GM12878 (cell line): ENCODE data around the gene N4BP2L2. TPM values are rescaled to one million over a fixed set of nuclear protein-coding genes. Genes with fewer than 3 reads are reported as not detected.

Experiments
- ATAC-seq: fragments of 200-7000 bp; cut with Tn5 transposase; 3 replicates; pipeline ENCODE4 v1.9.1; 2020; ENCODE audit warnings: mild to moderate bottlenecking, moderate library complexity
- BruUV-seq: library from RNA; stranded (reverse); fragments of 400-500 nt; replicated peaks from 2 replicates; lab custom pipeline; 2021; lab: Mats Ljungman, UMichigan
- CTCF ChIA-PET: fragments of 300-600 bp; sonication (Branson Sonifier 250); formaldehyde crosslinking; extraction: SDS; loops from one replicate; lab custom pipeline; 2021; ENCODE audit warnings: inconsistent platforms; lab: Yijun Ruan, JAX
- POLR2A ChIA-PET: fragments of 350-600 bp; formaldehyde crosslinking; extraction: SDS; loops from one replicate; lab custom pipeline; 2021; ENCODE audit warnings: inconsistent platforms; lab: Charles Lee
- RAD21 ChIA-PET: fragments of 300-600 bp; sonication (Branson Sonifier 250); formaldehyde crosslinking; loops from one replicate; lab custom pipeline; 2023; ENCODE audit warnings: antibody characterized with exemption; ENCODE audit not compliant: unreplicated experiment; lab: Charles Lee
- SMC1A ChIA-PET: fragments of 300-600 bp; sonication (Branson Sonifier 250); formaldehyde crosslinking; loops from one replicate; lab custom pipeline; 2023; ENCODE audit not compliant: unreplicated experiment, uncharacterized antibody; lab: Charles Lee
- DNase-seq: peaks from one replicate; pipeline ENCODE4 v3.0.0-alpha.2; 2011; ENCODE audit warnings: low read depth, low spot score
- FAIRE-seq: peaks from 3 replicates; lab custom pipeline; 2011; peaks lifted over from hg19 to GRCh38; lab: Jason Lieb, UNC
- H2AFZ ChIP-seq: 2 replicates; pipeline ENCODE4 v1.6.0; 2011; ENCODE audit warnings: low read depth, low read length, control low read depth; ENCODE audit not compliant: control insufficient read depth
- H3K27ac ChIP-seq: 2 replicates; pipeline ENCODE4 v1.5.1; 2011; ENCODE audit warnings: control low read depth; ENCODE audit not compliant: control insufficient read depth, insufficient read depth
- H3K27me3 ChIP-seq, 2 experiments: replicated peaks in 1 of 2; 2 replicates each; pipeline versions ENCODE4 v1.6.0 to v1.6.1; 2011; ENCODE audit warnings: low read length in 1 of 2; ENCODE audit not compliant: control insufficient read depth in 2 of 2, insufficient read depth in 2 of 2
- H3K36me3 ChIP-seq, 2 experiments: 2 replicates each; pipeline ENCODE4 v1.5.1; 2011; ENCODE audit warnings: low read length in 1 of 2; ENCODE audit not compliant: control insufficient read depth in 2 of 2, insufficient read depth in 2 of 2
- H3K4me1 ChIP-seq: 2 replicates; pipeline ENCODE4 v1.6.1; 2011; ENCODE audit warnings: mild to moderate bottlenecking, low read length, moderate library complexity, mixed read lengths; ENCODE audit not compliant: control insufficient read depth, insufficient read depth
- H3K4me2 ChIP-seq: 2 replicates; pipeline ENCODE4 v1.6.0; 2011; ENCODE audit warnings: control low read depth; ENCODE audit not compliant: control insufficient read depth, insufficient read depth
- H3K4me3 ChIP-seq: fragments of 200-600 bp; sonication (generic); 2 replicates; pipeline ENCODE4 v1.5.1; 2016
- H3K79me2 ChIP-seq: 2 replicates; pipeline ENCODE4 v1.6.0; 2011; ENCODE audit warnings: low read length; ENCODE audit not compliant: control insufficient read depth, insufficient read depth
- H3K9ac ChIP-seq: 2 replicates; pipeline ENCODE4 v1.8.0; 2011; ENCODE audit warnings: low read length, control low read depth, mixed read lengths; ENCODE audit not compliant: control insufficient read depth, insufficient read depth
- H3K9me3 ChIP-seq: replicated peaks from 3 replicates; pipeline ENCODE4 v1.5.1; 2011; ENCODE audit warnings: mild to moderate bottlenecking, low read length; ENCODE audit not compliant: control insufficient read depth, insufficient read depth
- H4K20me1 ChIP-seq: 2 replicates; pipeline ENCODE4 v1.6.0; 2011; ENCODE audit not compliant: control insufficient read depth, insufficient read depth
- ATF2 ChIP-seq: IDR thresholded peaks from 2 replicates; pipeline ENCODE4 v1.6.1; 2012; ENCODE audit warnings: low read length, inconsistent platforms
- IRF4 ChIP-seq: IDR thresholded peaks from 2 replicates; pipeline ENCODE4 v1.6.1; 2011; ENCODE audit warnings: low read depth, low read length
- RAD51 ChIP-seq: fragments of 450-650 bp; IDR thresholded peaks from 2 replicates; pipeline ENCODE4 v1.6.1; 2016; ENCODE audit warnings: moderate library complexity, mild to moderate bottlenecking, inconsistent platforms
- ZNF592 ChIP-seq: fragments of 450-650 bp; IDR thresholded peaks from 2 replicates; pipeline ENCODE4 v1.6.1; 2017; ENCODE audit warnings: mild to moderate bottlenecking, moderate library complexity
- WGBS: methylation state at CpG from one replicate; pipeline ENCODE4 v1.1.6; 2016; ENCODE audit warnings: low lambda C conversion rate; ENCODE audit not compliant: insufficient replicate concordance, insufficient coverage; ENCODE audit errors: missing lambda C conversion rate; 5-methylcytosine and 5-hydroxymethylcytosine counted together
- in situ Hi-C: fragments of 300-500 bp; cut with MboI; formaldehyde crosslinking; loops from 9 replicates; pipeline ENCODE4 v1.14.3; 2018; ENCODE audit warnings: mixed read lengths
- intact Hi-C: fragments of 100-400 bp; cut with micrococcal nuclease; formaldehyde crosslinking; loops from one replicate; pipeline ENCODE4 v1.14.2; 2022; ENCODE audit not compliant: unreplicated experiment
- polyA plus RNA-seq, 11 experiments: library from polyadenylated mRNA; depleted of rRNA in 4 of 11; unstranded in 6 of 11; stranded (reverse) in 5 of 11; fragments of >200 nt; fragmentation: Nextera tagmentation in 4 of 11; fragmentation: Illumina TruSeq in 1 of 11; extraction: Ambion mirVana in 4 of 11; extraction: Trizol in 1 of 11; gene quantifications; 1 replicate in 1 of 11; 2 replicates in 10 of 11; pipeline versions ENCODE4 v1.2.1 to v1.2.3, GENCODE V29; 2011 to 2016; ENCODE audit warnings: inconsistent platforms in 2 of 11, missing spikeins in 2 of 11, low read depth in 1 of 11
- total RNA-seq, 4 experiments: library from RNA; depleted of rRNA in 3 of 4; stranded (reverse); fragments of >200 nt in 3 of 4; fragmentation: Illumina TruSeq in 1 of 4; extraction: Trizol in 1 of 4; gene quantifications; 2 replicates each; pipeline versions ENCODE4 v1.2.1 to v1.2.3, GENCODE V29; 2013 to 2021
- TF ChIP-seq, protein P1 (sequence below): fragments of 450-650 bp; IDR thresholded peaks from 2 replicates; pipeline ENCODE4 v1.6.1; 2018; ENCODE audit warnings: borderline replicate concordance, mild to moderate bottlenecking; ENCODE audit not compliant: partially characterized antibody

Gene N4BP2L2
- total and polyA plus RNA-seq, 10 of the 15 experiments (the other 5 are each of a cell fraction or from before 2014, with no cell fraction given), result 41.7 to 87.1 (median 61.2) TPM

GRCh38 chr13:32390484-32390883 lies 148.1 kb downstream of the N4BP2L2 start:
- Histone ChIP-seq H3K36me3 (peaks cover 0 to 4% of the 10 kb centered on the region in 2 experiments; a peak in 1 of 4 replicates), H3K9ac (no peak overlapping the region), H4K20me1 (no peaks in the 10 kb centered on the region), H3K79me2 (no peaks in the 10 kb centered on the region), H3K4me2 (no peak overlapping the region), H3K4me1 (no peaks in the 10 kb centered on the region; the same call in 1 of the 2 replicates), H3K4me3 (no peak overlapping the region), H3K27ac (peak overlapping the region; percentile 33; the same call in 1 of the 2 replicates), H2AFZ (no peak overlapping the region), H3K9me3 (no peaks in the 10 kb centered on the region), H3K27me3 (no peaks in the 10 kb centered on the region)
- intact Hi-C loops (no loop called here), in situ Hi-C loops (no loop called here)
- DNase-seq (no peak), FAIRE-seq (no peak), ATAC-seq (peak; percentile 51)
- no peak for TF ChIP-seq RAD51
- TF ChIP-seq ATF2, result peak; percentile 1; the same call in 1 of the 2 replicates
- WGBS, result 100% methylated on average over 1 of the region's 1 CpG
- ChIA-PET POLR2A (interaction anchor here (1.1 kb wide), 1 partner anchor 76 kb away, joined by 4 read pairs; the partner anchor contains the start of genes BRCA2 and ZAR1L), RAD21 (interaction anchor here (1.3 kb wide), 1 partner anchor 191 kb away, joined by 4 read pairs; no protein-coding TSS in a partner anchor), CTCF (interaction anchor here (1.0 to 3.1 kb wide), 8 partner anchors 9 to 190 kb away, joined by 3 to 11 read pairs (median 3); no protein-coding TSS in a partner anchor), SMC1A (interaction anchor here (0.7 to 1.7 kb wide), 9 partner anchors 9 to 198 kb away, joined by 3 to 5 read pairs (median 3); no protein-coding TSS in a partner anchor)
- no TSS peak for BruUV-seq

- CTCF ChIA-PET, result interaction anchor here (1.0 to 3.1 kb wide), 8 partner anchors 9 to 191 kb away, joined by 3 to 11 read pairs (median 3); no protein-coding TSS in a partner anchor
- FAIRE-seq (no peak), DNase-seq (no peak), ATAC-seq (peak; percentile 86)
- Histone ChIP-seq H3K9ac (no peak overlapping the region), H3K4me3 (no peak overlapping the region), H3K4me2 (peak overlapping the region; percentile 46; the same call in 1 of the 2 replicates), H3K27ac (peak overlapping the region; percentile 26; the same call in 1 of the 2 replicates), H3K27me3 (no peaks in the 10 kb centered on the region), H3K79me2 (no peaks in the 10 kb centered on the region), H3K9me3 (no peaks in the 10 kb centered on the region), H4K20me1 (no peaks in the 10 kb centered on the region), H3K36me3 (peaks cover 0 to 4% of the 10 kb centered on the region in 2 experiments; a peak in 2 of 4 replicates), H3K4me1 (no peaks in the 10 kb centered on the region; the same call in 1 of the 2 replicates), H2AFZ (peak overlapping the region; percentile 12; the same call in 1 of the 2 replicates)
- intact Hi-C loops (no loop called here), in situ Hi-C loops (no loop called here)
- POLR2A ChIA-PET, result interaction anchor here (1.1 kb wide), 1 partner anchor 75 kb away, joined by 4 read pairs; the partner anchor contains the start of genes BRCA2 and ZAR1L
- SMC1A ChIA-PET, result interaction anchor here (0.7 to 1.7 kb wide), 8 partner anchors 9 to 198 kb away, joined by 3 to 5 read pairs (median 3); no protein-coding TSS in a partner anchor
- RAD21 ChIA-PET, result interaction anchor here (1.3 kb wide), 1 partner anchor 191 kb away, joined by 4 read pairs; no protein-coding TSS in a partner anchor
- BruUV-seq, result no TSS peak
- WGBS, result 73% methylated on average over 4 of the region's 4 CpGs
- TF ChIP-seq IRF4 (no peak), ZNF592 (no peak)
- TF ChIP-seq, protein P1, sequence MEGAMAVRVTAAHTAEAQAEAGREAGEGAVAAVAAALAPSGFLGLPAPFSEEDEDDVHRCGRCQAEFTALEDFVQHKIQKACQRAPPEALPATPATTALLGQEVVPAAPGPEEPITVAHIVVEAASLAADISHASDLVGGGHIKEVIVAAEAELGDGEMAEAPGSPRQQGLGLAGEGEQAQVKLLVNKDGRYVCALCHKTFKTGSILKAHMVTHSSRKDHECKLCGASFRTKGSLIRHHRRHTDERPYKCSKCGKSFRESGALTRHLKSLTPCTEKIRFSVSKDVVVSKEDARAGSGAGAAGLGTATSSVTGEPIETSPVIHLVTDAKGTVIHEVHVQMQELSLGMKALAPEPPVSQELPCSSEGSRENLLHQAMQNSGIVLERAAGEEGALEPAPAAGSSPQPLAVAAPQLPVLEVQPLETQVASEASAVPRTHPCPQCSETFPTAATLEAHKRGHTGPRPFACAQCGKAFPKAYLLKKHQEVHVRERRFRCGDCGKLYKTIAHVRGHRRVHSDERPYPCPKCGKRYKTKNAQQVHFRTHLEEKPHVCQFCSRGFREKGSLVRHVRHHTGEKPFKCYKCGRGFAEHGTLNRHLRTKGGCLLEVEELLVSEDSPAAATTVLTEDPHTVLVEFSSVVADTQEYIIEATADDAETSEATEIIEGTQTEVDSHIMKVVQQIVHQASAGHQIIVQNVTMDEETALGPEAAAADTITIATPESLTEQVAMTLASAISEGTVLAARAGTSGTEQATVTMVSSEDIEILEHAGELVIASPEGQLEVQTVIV, result no peak
Observed at GRCh38 chr13:32390048-32390447, 148.5 kb downstream of the N4BP2L2 start.
